Measurements from ENCODE around the gene FLT4. TPM values are rescaled to one million over a fixed set of nuclear protein-coding genes. Genes with fewer than 3 reads are reported as not detected.

FLT4 gene
- total RNA-seq, 1 experiment from 2014 or later: 6.3 TPM

DNA sequence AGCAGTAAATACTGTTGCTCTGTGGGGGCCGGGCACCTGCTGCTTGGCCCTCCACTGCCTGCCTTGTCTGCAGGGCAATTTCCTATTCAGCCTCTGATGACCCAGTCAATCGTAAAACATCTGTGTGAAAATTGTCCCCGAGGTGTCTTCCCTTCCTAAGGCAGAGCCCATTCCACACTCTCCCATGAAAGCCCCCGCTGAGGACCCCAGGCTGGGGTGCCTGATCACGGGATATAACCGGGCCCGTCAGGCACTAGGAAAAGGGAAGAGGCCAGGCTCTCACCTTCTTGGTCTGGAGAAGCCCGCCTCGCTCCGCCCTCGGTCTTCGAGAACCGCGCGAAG lies 30.9 kb downstream of the FLT4 start:
- no peak overlapping the region for H2BK20ac ChIP-seq (ENCODE audit: low read depth, low read length, poor library complexity, severe bottlenecking)
- no peak overlapping the region for H2BK12ac ChIP-seq (ENCODE audit: insufficient read length, low read depth, low read length)
- H3K4me1 ChIP-seq (ENCODE audit: insufficient read depth, low read length): no peaks in the 10 kb centered on the region
- H4K8ac ChIP-seq (replicated peaks; ENCODE audit: insufficient read length, low read depth, low read length): no peak overlapping the region
- H3K27me3 ChIP-seq (ENCODE audit: insufficient read depth, low read length): peaks cover 3% of the 10 kb centered on the region; the same call in 1 of the 2 replicates
- H4K5ac ChIP-seq (ENCODE audit: insufficient read length, low read depth, low read length): no peak overlapping the region
- no peaks in the 10 kb centered on the region for H3K9me3 Mint-ChIP-seq
- no CpG with 5 or more reads among the region's 15 CpGs for WGBS (ENCODE audit: extremely low coverage, insufficient read length, low lambda C conversion rate)
- no peak overlapping the region for H2BK5ac ChIP-seq (ENCODE audit: insufficient read length, low read length)
- peak overlapping the region; percentile 18 for H3K4me2 ChIP-seq (ENCODE audit: insufficient read depth, insufficient read length, low read length)
- no peaks in the 10 kb centered on the region for H4K20me1 ChIP-seq (ENCODE audit: control insufficient read depth, insufficient read depth, insufficient read length)
- peaks cover 17% of the 10 kb centered on the region for H3K27me3 Mint-ChIP-seq (ENCODE audit: low read depth)
- peaks cover 3 to 5% of the 10 kb centered on the region in 2 experiments; a peak in 3 of 4 replicates for H3K4me1 Mint-ChIP-seq
- H3K79me2 ChIP-seq (ENCODE audit: insufficient read depth, low read length): no peaks in the 10 kb centered on the region
- H3K9ac ChIP-seq (ENCODE audit: extremely low read depth, insufficient read length, low read length): no peak overlapping the region
- no peak overlapping the region for H3K56ac ChIP-seq (ENCODE audit: insufficient read length, low read depth, low read length)
- H3K36me3 Mint-ChIP-seq (ENCODE audit: insufficient read depth in 1 of 3, low read depth in 3 of 3): peaks cover 0 to 5% (median 0%) of the 10 kb centered on the region in 3 experiments; a peak in 3 of 7 replicates
- no peak overlapping the region for H2BK120ac ChIP-seq (ENCODE audit: low read depth, low read length, poor library complexity, severe bottlenecking)
- TF ChIP-seq, protein P1, sequence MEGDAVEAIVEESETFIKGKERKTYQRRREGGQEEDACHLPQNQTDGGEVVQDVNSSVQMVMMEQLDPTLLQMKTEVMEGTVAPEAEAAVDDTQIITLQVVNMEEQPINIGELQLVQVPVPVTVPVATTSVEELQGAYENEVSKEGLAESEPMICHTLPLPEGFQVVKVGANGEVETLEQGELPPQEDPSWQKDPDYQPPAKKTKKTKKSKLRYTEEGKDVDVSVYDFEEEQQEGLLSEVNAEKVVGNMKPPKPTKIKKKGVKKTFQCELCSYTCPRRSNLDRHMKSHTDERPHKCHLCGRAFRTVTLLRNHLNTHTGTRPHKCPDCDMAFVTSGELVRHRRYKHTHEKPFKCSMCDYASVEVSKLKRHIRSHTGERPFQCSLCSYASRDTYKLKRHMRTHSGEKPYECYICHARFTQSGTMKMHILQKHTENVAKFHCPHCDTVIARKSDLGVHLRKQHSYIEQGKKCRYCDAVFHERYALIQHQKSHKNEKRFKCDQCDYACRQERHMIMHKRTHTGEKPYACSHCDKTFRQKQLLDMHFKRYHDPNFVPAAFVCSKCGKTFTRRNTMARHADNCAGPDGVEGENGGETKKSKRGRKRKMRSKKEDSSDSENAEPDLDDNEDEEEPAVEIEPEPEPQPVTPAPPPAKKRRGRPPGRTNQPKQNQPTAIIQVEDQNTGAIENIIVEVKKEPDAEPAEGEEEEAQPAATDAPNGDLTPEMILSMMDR (conservative IDR thresholded peaks at IDR 0.05): no peak
- no peak overlapping the region for H2AK5ac ChIP-seq (ENCODE audit: insufficient read length, low read length)
- peaks cover 4% of the 10 kb centered on the region for H3K23me2 ChIP-seq (ENCODE audit: insufficient read length, low read depth, low read length, poor library complexity, severe bottlenecking)
- no peak overlapping the region for H3K23ac ChIP-seq (ENCODE audit: insufficient read length, low read depth, low read length)
- no peak for DNase-seq
- no peak overlapping the region for H2BK15ac ChIP-seq (ENCODE audit: low read depth, low read length)
- H3K4me3 Mint-ChIP-seq: peak overlapping the region; percentile 56 to 77
- no peak overlapping the region for H3K18ac ChIP-seq (ENCODE audit: insufficient read length, low read depth, low read length)
- no peak overlapping the region for H2AFZ ChIP-seq (ENCODE audit: low read length)
- no peak overlapping the region for H3T11ph ChIP-seq (ENCODE audit: low read length)
- H3K27ac ChIP-seq (ENCODE audit: insufficient read length, low read depth, low read length): no peak overlapping the region
- H3K14ac ChIP-seq (ENCODE audit: insufficient read depth, low read length): no peak overlapping the region
- no peaks in the 10 kb centered on the region for H3K9me3 ChIP-seq (ENCODE audit: control insufficient read depth, low read depth, low read length)
- no peak overlapping the region for H4K91ac ChIP-seq (ENCODE audit: insufficient read length, low read depth, low read length)
- H3K27ac Mint-ChIP-seq: no peak overlapping the region
- H3K4ac ChIP-seq (ENCODE audit: low read depth, low read length): no peak overlapping the region
- H3K79me1 ChIP-seq (ENCODE audit: insufficient read depth, low read depth, low read length, poor library complexity, severe bottlenecking): no peaks in the 10 kb centered on the region

Data from H9 (cell line).